ENCODE results near the gene MTX1.

MTX1 gene

DNA sequence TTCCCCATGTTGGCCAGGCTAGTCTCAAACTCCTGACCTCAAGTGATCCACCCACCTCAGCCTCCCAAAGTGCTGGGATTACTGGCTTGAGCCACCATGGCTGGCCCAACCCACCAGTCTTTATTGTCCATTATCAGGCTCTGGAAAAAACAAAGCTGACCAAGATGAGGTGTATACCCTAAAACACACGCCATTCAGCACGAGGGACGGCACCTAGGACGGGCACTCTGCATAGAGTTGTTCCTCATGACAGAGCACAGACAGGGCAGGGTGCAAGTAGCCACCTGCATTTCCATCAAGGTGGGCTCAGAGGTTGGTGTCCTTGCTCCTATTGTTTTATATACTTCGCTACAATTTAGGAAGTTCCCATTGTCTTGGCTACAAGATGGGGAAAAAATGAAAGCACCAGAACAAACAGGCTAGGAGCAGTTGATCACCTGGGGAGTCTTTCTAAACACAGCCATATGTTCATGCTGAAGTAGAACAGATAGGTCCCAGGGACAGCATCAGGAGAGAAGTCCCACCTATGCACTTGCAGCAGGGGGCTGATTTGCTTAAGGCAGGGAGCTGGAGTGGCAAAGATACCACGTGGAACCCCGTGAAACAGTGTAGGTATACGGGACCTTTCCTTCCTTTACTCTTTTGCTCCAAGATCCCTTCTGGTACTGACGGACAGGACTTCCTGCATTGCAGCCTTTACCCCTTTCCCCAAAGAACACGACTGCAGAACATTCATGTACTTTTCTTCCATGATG is 39.9 kb upstream of the MTX1 start:
- no peak for ATAC-seq
- no peak for TF ChIP-seq CSDC2 (CRISPR knock-in tag; IDR thresholded peaks at IDR 0.05)
- no peak for TF ChIP-seq ZNF565 (CRISPR knock-in tag; conservative IDR thresholded peaks at IDR 0.05; ENCODE audit: low read depth)
- no peak for TF ChIP-seq PPARA (CRISPR knock-in tag; IDR thresholded peaks at IDR 0.05; ENCODE audit: borderline replicate concordance)
- TF ChIP-seq, protein P1, sequence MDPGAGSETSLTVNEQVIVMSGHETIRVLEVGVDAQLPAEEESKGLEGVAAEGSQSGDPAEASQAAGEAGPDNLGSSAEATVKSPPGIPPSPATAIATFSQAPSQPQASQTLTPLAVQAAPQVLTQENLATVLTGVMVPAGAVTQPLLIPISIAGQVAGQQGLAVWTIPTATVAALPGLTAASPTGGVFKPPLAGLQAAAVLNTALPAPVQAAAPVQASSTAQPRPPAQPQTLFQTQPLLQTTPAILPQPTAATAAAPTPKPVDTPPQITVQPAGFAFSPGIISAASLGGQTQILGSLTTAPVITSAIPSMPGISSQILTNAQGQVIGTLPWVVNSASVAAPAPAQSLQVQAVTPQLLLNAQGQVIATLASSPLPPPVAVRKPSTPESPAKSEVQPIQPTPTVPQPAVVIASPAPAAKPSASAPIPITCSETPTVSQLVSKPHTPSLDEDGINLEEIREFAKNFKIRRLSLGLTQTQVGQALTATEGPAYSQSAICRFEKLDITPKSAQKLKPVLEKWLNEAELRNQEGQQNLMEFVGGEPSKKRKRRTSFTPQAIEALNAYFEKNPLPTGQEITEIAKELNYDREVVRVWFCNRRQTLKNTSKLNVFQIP (CRISPR knock-in tag; IDR thresholded peaks at IDR 0.05; ENCODE audit: borderline replicate concordance, low read depth): no peak
- TF ChIP-seq ARNTL (CRISPR knock-in tag; IDR thresholded peaks at IDR 0.05; ENCODE audit: borderline replicate concordance, low read depth): no peak
- TF ChIP-seq ISL1 (CRISPR knock-in tag; IDR thresholded peaks at IDR 0.05): no peak
- no peak for TF ChIP-seq ZFP30 (CRISPR knock-in tag; IDR thresholded peaks at IDR 0.05)
- no peak for TF ChIP-seq ZC3H10 (CRISPR knock-in tag; IDR thresholded peaks at IDR 0.05)
- TF ChIP-seq, protein P2, sequence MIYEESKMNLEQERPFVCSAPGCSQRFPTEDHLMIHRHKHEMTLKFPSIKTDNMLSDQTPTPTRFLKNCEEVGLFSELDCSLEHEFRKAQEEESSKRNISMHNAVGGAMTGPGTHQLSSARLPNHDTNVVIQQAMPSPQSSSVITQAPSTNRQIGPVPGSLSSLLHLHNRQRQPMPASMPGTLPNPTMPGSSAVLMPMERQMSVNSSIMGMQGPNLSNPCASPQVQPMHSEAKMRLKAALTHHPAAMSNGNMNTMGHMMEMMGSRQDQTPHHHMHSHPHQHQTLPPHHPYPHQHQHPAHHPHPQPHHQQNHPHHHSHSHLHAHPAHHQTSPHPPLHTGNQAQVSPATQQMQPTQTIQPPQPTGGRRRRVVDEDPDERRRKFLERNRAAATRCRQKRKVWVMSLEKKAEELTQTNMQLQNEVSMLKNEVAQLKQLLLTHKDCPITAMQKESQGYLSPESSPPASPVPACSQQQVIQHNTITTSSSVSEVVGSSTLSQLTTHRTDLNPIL (CRISPR knock-in tag; IDR thresholded peaks at IDR 0.05; ENCODE audit: low read depth): no peak
- no peak for TF ChIP-seq ZNF8 (CRISPR knock-in tag; IDR thresholded peaks at IDR 0.05)
- TF ChIP-seq BACH2 (CRISPR knock-in tag; IDR thresholded peaks at IDR 0.05; ENCODE audit: borderline replicate concordance): no peak
- TF ChIP-seq, protein P3, sequence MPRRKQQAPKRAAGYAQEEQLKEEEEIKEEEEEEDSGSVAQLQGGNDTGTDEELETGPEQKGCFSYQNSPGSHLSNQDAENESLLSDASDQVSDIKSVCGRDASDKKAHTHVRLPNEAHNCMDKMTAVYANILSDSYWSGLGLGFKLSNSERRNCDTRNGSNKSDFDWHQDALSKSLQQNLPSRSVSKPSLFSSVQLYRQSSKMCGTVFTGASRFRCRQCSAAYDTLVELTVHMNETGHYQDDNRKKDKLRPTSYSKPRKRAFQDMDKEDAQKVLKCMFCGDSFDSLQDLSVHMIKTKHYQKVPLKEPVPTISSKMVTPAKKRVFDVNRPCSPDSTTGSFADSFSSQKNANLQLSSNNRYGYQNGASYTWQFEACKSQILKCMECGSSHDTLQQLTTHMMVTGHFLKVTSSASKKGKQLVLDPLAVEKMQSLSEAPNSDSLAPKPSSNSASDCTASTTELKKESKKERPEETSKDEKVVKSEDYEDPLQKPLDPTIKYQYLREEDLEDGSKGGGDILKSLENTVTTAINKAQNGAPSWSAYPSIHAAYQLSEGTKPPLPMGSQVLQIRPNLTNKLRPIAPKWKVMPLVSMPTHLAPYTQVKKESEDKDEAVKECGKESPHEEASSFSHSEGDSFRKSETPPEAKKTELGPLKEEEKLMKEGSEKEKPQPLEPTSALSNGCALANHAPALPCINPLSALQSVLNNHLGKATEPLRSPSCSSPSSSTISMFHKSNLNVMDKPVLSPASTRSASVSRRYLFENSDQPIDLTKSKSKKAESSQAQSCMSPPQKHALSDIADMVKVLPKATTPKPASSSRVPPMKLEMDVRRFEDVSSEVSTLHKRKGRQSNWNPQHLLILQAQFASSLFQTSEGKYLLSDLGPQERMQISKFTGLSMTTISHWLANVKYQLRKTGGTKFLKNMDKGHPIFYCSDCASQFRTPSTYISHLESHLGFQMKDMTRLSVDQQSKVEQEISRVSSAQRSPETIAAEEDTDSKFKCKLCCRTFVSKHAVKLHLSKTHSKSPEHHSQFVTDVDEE (CRISPR knock-in tag; IDR thresholded peaks at IDR 0.05): no peak
- no peak for TF ChIP-seq ZNF70 (CRISPR knock-in tag; IDR thresholded peaks at IDR 0.05)
- TF ChIP-seq, protein P4, sequence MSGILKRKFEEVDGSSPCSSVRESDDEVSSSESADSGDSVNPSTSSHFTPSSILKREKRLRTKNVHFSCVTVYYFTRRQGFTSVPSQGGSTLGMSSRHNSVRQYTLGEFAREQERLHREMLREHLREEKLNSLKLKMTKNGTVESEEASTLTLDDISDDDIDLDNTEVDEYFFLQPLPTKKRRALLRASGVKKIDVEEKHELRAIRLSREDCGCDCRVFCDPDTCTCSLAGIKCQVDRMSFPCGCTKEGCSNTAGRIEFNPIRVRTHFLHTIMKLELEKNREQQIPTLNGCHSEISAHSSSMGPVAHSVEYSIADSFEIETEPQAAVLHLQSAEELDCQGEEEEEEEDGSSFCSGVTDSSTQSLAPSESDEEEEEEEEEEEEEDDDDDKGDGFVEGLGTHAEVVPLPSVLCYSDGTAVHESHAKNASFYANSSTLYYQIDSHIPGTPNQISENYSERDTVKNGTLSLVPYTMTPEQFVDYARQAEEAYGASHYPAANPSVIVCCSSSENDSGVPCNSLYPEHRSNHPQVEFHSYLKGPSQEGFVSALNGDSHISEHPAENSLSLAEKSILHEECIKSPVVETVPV (CRISPR knock-in tag; IDR thresholded peaks at IDR 0.05): no peak
- no peak for TF ChIP-seq GLIS3 (CRISPR knock-in tag; IDR thresholded peaks at IDR 0.05)
- TF ChIP-seq SNAI2 (CRISPR knock-in tag; IDR thresholded peaks at IDR 0.05): no peak
- no peak for TF ChIP-seq ESRRG (CRISPR knock-in tag; IDR thresholded peaks at IDR 0.05)

DNA sequence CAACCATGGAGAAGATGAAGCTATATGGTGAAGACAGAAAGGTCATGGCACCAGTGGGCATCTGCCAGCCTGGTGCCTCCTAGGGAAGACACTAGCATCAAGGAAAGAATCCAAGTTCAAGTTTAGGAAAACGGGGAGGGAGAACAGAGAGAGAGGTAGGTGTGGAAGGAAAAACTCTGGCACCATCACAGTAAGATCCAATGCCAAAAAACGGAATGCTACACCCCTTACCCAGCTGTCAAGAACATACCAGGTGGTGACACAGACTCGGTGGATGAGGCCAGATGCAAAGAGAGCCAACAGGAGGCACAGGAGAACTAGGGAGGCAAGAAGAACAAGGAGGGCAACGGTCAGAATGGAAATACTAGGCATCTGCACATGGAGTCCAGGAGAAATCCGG is 39.0 kb upstream of the MTX1 start:
- ATAC-seq: no peak
- TF ChIP-seq TOX (CRISPR knock-in tag; IDR thresholded peaks at IDR 0.05; ENCODE audit: borderline replicate concordance) (no peak), PPARA (CRISPR knock-in tag; IDR thresholded peaks at IDR 0.05; ENCODE audit: borderline replicate concordance) (no peak)
- TF ChIP-seq, protein P3 (CRISPR knock-in tag; IDR thresholded peaks at IDR 0.05): no peak

DNA sequence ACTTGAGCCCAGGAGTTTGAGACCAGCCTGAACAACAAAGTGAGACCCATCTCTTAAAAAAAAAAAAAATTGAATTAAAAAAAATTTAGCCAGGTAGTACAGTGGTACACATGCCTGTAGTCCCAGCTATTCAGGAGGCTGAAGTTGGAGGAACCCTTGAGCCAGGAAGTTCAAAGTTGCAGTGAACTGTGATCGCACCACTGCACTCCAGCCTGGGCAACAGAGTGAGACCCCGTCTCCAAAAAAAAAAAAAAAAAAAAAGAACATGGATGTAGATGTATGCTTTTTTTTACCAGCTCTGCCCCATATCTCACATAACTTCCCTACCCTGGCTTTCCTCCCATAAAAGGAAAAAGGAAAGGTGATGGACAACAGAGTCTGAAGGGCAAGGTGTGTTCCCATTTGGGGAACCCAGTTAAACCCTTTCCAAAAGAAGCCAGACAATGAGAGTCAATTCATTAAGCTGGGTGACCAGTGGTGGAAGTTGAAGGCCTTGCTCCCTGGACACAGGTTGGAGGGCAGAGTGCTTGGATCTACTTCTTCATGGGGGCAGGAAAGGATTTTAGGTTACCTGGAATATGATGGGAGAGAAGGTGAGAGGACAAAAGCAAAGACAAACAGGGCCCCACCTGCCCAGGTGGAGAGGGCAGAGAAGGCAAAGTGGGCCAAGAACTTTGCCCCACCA is 38.3 kb upstream of the MTX1 start:
- ATAC-seq: no peak
- TF ChIP-seq SNAI2 (CRISPR knock-in tag; IDR thresholded peaks at IDR 0.05) (no peak), CSDC2 (CRISPR knock-in tag; IDR thresholded peaks at IDR 0.05) (no peak), PPARA (CRISPR knock-in tag; IDR thresholded peaks at IDR 0.05; ENCODE audit: borderline replicate concordance) (no peak), GLIS3 (CRISPR knock-in tag; IDR thresholded peaks at IDR 0.05) (no peak), RARB (CRISPR knock-in tag; IDR thresholded peaks at IDR 0.05) (no peak), ESRRG (CRISPR knock-in tag; IDR thresholded peaks at IDR 0.05) (no peak), ZNF565 (CRISPR knock-in tag; conservative IDR thresholded peaks at IDR 0.05; ENCODE audit: low read depth) (no peak), ZFP3 (CRISPR knock-in tag; IDR thresholded peaks at IDR 0.05) (no peak), OSR1 (CRISPR knock-in tag; IDR thresholded peaks at IDR 0.05) (no peak), ZC3H10 (CRISPR knock-in tag; IDR thresholded peaks at IDR 0.05) (no peak), ZNF70 (CRISPR knock-in tag; IDR thresholded peaks at IDR 0.05) (no peak), ZFP30 (CRISPR knock-in tag; IDR thresholded peaks at IDR 0.05) (no peak)
- TF ChIP-seq, protein P5, sequence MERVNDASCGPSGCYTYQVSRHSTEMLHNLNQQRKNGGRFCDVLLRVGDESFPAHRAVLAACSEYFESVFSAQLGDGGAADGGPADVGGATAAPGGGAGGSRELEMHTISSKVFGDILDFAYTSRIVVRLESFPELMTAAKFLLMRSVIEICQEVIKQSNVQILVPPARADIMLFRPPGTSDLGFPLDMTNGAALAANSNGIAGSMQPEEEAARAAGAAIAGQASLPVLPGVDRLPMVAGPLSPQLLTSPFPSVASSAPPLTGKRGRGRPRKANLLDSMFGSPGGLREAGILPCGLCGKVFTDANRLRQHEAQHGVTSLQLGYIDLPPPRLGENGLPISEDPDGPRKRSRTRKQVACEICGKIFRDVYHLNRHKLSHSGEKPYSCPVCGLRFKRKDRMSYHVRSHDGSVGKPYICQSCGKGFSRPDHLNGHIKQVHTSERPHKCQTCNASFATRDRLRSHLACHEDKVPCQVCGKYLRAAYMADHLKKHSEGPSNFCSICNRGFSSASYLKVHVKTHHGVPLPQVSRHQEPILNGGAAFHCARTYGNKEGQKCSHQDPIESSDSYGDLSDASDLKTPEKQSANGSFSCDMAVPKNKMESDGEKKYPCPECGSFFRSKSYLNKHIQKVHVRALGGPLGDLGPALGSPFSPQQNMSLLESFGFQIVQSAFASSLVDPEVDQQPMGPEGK (CRISPR knock-in tag; IDR thresholded peaks at IDR 0.05; ENCODE audit: borderline replicate concordance): no peak
- TF ChIP-seq, protein P1 (CRISPR knock-in tag; IDR thresholded peaks at IDR 0.05; ENCODE audit: borderline replicate concordance, low read depth): no peak
